H1 (cell line): ENCODE measurements around the gene MED13. TPM values are rescaled to one million over a fixed set of nuclear protein-coding genes. Genes with fewer than 3 reads are reported as not detected.

Experiments
- BCL11A ChIP-seq, 2 experiments: IDR thresholded peaks; one replicate each; pipeline ENCODE4 v1.6.1; 2011; ENCODE audit warnings: low read depth in 2 of 2, low read length in 2 of 2, mild to moderate bottlenecking in 2 of 2
- CBX5 ChIP-seq: fragments of 300-800, 300-1000 bp; sonication (generic); IDR thresholded peaks from 2 replicates; pipeline ENCODE4 v1.7.1; 2016; ENCODE audit warnings: antibody characterized with exemption, low read length, low read depth
- CHD7 ChIP-seq: fragments of 300-600 bp; sonication (generic); IDR thresholded peaks from 2 replicates; pipeline ENCODE4 v1.7.1; 2012; ENCODE audit warnings: low read length, moderate library complexity, mild to moderate bottlenecking, inconsistent platforms; ENCODE audit not compliant: insufficient replicate concordance
- E2F6 ChIP-seq: IDR thresholded peaks from 2 replicates; pipeline ENCODE4 v1.6.1; 2012; ENCODE audit warnings: inconsistent platforms
- GTF2F1 ChIP-seq: IDR thresholded peaks from 2 replicates; pipeline ENCODE4 v1.6.1; 2012; ENCODE audit warnings: low read depth, low read length, improper control_type of control experiment, borderline replicate concordance
- HDAC6 ChIP-seq: IDR thresholded peaks from one replicate; pipeline ENCODE4 v1.7.1; 2012; ENCODE audit warnings: low read depth, mild to moderate bottlenecking, inconsistent platforms, low read length, moderate library complexity
- JUN ChIP-seq: IDR thresholded peaks from 2 replicates; pipeline ENCODE4 v1.6.1; 2011; ENCODE audit warnings: low read depth, mild to moderate bottlenecking, improper control_type of control experiment, low read length
- POLR2A ChIP-seq, 2 experiments: IDR thresholded peaks; 1 replicate in 1 of 2; 2 replicates in 1 of 2; pipeline ENCODE4 v1.6.1; 2011; ENCODE audit warnings: low read depth in 2 of 2, low read length in 2 of 2, mild to moderate bottlenecking in 2 of 2; ENCODE audit errors: control extremely low read depth in 1 of 2
- POU5F1 ChIP-seq: IDR thresholded peaks from 2 replicates; pipeline ENCODE4 v1.6.1; 2011; ENCODE audit warnings: low read depth, mild to moderate bottlenecking, low read length, moderate library complexity
- RXRA ChIP-seq: IDR thresholded peaks from 2 replicates; pipeline ENCODE4 v1.6.1; 2011; ENCODE audit warnings: low read depth, mild to moderate bottlenecking, low read length, moderate library complexity; ENCODE audit not compliant: insufficient read depth
- SP2 ChIP-seq: IDR thresholded peaks from 2 replicates; pipeline ENCODE4 v1.6.1; 2012; ENCODE audit warnings: mild to moderate bottlenecking, low read length, inconsistent platforms
- SUZ12 ChIP-seq: fragments of 200-600 bp; sonication (generic); IDR thresholded peaks from 2 replicates; pipeline ENCODE4 v1.6.1; 2012; ENCODE audit warnings: mild to moderate bottlenecking, inconsistent platforms, low read length, moderate library complexity, mixed read lengths
- TEAD4 ChIP-seq: IDR thresholded peaks from 2 replicates; pipeline ENCODE4 v1.6.1; 2012; ENCODE audit warnings: low read depth, low read length, inconsistent platforms, mixed read lengths
- polyA plus RNA-seq, 7 experiments: library from polyadenylated mRNA; depleted of rRNA in 3 of 7; stranded (reverse) in 5 of 7; unstranded in 2 of 7; fragments of >200 nt in 5 of 7; fragments of 200-250 nt in 2 of 7; gene quantifications; 1 replicate in 5 of 7; 2 replicates in 1 of 7; 4 replicates in 1 of 7; pipeline versions ENCODE4 v1.2.1 to v1.2.3, GENCODE V29; 2011 to 2013; ENCODE audit warnings: missing spikeins in 2 of 7, mixed read lengths in 2 of 7
- total RNA-seq: library from RNA; stranded (reverse); fragmentation: NEBNext Ultra II Directional; extraction: Animal tissue kit (Norgen Biotek cat#: 25700); gene quantifications from 2 replicates; pipeline ENCODE4 v1.2.1, GENCODE V29; 2021

MED13 gene
- total and polyA plus RNA-seq, 2 of the 8 experiments (the other 6 are each of a cell fraction or from before 2014, with no cell fraction given), result 11.3 to 44.8 TPM

GRCh38 chr17:62091804-62092203 is 26.7 kb upstream of the MED13 start (continued):
- TF ChIP-seq CHD7, result no peak
- no peak for TF ChIP-seq JUN
- no peak for TF ChIP-seq POLR2A (IDR thresholded peaks at IDR 0.05; ENCODE audit: control extremely low read depth in 1 of 2, low read depth in 2 of 2, low read length in 2 of 2)
- TF ChIP-seq RXRA, result no peak
- TF ChIP-seq HDAC6, result no peak
- TF ChIP-seq SP2, result no peak
- TF ChIP-seq TEAD4, result no peak
- TF ChIP-seq E2F6, result no peak
- no peak for TF ChIP-seq SUZ12
- TF ChIP-seq CBX5, result no peak
- no peak for TF ChIP-seq BCL11A (IDR thresholded peaks at IDR 0.05; ENCODE audit: low read depth in 2 of 2, low read length in 2 of 2)
- no peak for TF ChIP-seq GTF2F1
- no peak for TF ChIP-seq POU5F1
